Measurements from ENCODE around the gene ZNF609. TPM values are rescaled to one million over a fixed set of nuclear protein-coding genes. Genes with fewer than 3 reads are reported as not detected.
A peak's percentile ranks its signal among the peaks of the same experiment; 100 is the strongest.

Gene ZNF609
- total RNA-seq, 4 donors from 2014 or later: 38.3 to 53.7 (median 45.3) TPM

DNA sequence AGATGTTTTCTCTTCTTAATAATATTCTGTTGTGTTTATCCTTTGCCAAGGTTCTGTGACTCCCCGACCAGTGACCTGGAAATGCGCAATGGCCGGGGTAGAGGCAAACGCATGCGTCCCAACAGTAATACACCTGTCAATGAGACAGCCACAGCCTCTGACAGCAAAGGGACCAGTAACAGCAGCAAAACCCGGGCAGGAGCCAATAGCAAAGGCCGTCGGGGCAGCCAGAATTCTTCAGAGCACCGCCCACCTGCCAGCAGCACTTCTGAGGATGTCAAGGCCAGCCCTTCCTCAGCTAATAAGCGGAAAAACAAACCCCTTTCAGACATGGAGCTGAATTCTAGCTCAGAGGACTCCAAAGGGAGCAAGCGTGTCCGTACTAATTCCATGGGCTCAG is 213.5 kb downstream of the ZNF609 start:
- no peaks in the 10 kb centered on the region for H3K4me1 ChIP-seq
- H3K27ac ChIP-seq (replicated peaks in 1 of 4): no peak overlapping the region
- TF ChIP-seq POLR2A (IDR thresholded peaks at IDR 0.05; ENCODE audit: low read depth): no peak
- no peak for TF ChIP-seq POLR2AphosphoS5 (IDR thresholded peaks at IDR 0.05)
- TF ChIP-seq, protein P1, sequence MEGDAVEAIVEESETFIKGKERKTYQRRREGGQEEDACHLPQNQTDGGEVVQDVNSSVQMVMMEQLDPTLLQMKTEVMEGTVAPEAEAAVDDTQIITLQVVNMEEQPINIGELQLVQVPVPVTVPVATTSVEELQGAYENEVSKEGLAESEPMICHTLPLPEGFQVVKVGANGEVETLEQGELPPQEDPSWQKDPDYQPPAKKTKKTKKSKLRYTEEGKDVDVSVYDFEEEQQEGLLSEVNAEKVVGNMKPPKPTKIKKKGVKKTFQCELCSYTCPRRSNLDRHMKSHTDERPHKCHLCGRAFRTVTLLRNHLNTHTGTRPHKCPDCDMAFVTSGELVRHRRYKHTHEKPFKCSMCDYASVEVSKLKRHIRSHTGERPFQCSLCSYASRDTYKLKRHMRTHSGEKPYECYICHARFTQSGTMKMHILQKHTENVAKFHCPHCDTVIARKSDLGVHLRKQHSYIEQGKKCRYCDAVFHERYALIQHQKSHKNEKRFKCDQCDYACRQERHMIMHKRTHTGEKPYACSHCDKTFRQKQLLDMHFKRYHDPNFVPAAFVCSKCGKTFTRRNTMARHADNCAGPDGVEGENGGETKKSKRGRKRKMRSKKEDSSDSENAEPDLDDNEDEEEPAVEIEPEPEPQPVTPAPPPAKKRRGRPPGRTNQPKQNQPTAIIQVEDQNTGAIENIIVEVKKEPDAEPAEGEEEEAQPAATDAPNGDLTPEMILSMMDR (IDR thresholded peaks at IDR 0.05): no peak
- no peak for TF ChIP-seq EP300 (IDR thresholded peaks at IDR 0.05)
- H3K27me3 ChIP-seq: no peaks in the 10 kb centered on the region
- no peaks in the 10 kb centered on the region for H3K9me3 ChIP-seq
- H3K4me3 ChIP-seq: no peak overlapping the region
- DNase-seq (ENCODE audit: extremely low spot score): no peak
- intact Hi-C loops (cut with DNase I): no loop called here
- H3K36me3 ChIP-seq: peaks cover 20 to 57% (median 40%) of the 10 kb centered on the region in 4 donors
- WGBS: 90% methylated on average over 9 of the region's 12 CpGs

- intact Hi-C loops (cut with DNase I): no loop called here
- Histone ChIP-seq H3K27me3 (no peaks in the 10 kb centered on the region), H3K9me3 (no peaks in the 10 kb centered on the region), H3K27ac (replicated peaks in 1 of 4) (no peak overlapping the region), H3K4me1 (peaks cover 6 to 18% (median 11%) of the 10 kb centered on the region in 4 donors), H3K4me3 (no peak overlapping the region), H3K36me3 (peaks cover 32 to 94% (median 80%) of the 10 kb centered on the region in 4 donors)
- DNase-seq (ENCODE audit: extremely low spot score): no peak
- 84% methylated on average over 14 of the region's 14 CpGs for whole genome bisulfite sequencing
- TF ChIP-seq POLR2A (IDR thresholded peaks at IDR 0.05; ENCODE audit: low read depth) (no peak), EP300 (IDR thresholded peaks at IDR 0.05) (no peak), POLR2AphosphoS5 (IDR thresholded peaks at IDR 0.05) (no peak)
- TF ChIP-seq, protein P1 (IDR thresholded peaks at IDR 0.05): no peak
These were observed 217.9 kb downstream of the ZNF609 start for GRCh38 chr15:64678126-64678819.

GRCh38 chr15:64680097-64680496 is 219.7 kb downstream of the ZNF609 start:
- WGBS: 83% methylated on average over 1 of the region's 2 CpGs
- TF ChIP-seq POLR2AphosphoS5 (IDR thresholded peaks at IDR 0.05) (no peak), EP300 (IDR thresholded peaks at IDR 0.05) (no peak), POLR2A (IDR thresholded peaks at IDR 0.05; ENCODE audit: low read depth) (no peak)
- TF ChIP-seq, protein P1 (IDR thresholded peaks at IDR 0.05): no peak
- Histone ChIP-seq H3K9me3 (no peaks in the 10 kb centered on the region), H3K4me3 (no peak overlapping the region), H3K36me3 (peaks cover 33 to 97% (median 79%) of the 10 kb centered on the region in 4 donors), H3K27ac (replicated peaks in 1 of 4) (no peak overlapping the region), H3K27me3 (no peaks in the 10 kb centered on the region), H3K4me1 (peaks cover 6 to 22% (median 12%) of the 10 kb centered on the region in 4 donors)
- intact Hi-C loops (cut with DNase I): no loop called here
- DNase-seq (ENCODE audit: extremely low spot score): no peak

DNA sequence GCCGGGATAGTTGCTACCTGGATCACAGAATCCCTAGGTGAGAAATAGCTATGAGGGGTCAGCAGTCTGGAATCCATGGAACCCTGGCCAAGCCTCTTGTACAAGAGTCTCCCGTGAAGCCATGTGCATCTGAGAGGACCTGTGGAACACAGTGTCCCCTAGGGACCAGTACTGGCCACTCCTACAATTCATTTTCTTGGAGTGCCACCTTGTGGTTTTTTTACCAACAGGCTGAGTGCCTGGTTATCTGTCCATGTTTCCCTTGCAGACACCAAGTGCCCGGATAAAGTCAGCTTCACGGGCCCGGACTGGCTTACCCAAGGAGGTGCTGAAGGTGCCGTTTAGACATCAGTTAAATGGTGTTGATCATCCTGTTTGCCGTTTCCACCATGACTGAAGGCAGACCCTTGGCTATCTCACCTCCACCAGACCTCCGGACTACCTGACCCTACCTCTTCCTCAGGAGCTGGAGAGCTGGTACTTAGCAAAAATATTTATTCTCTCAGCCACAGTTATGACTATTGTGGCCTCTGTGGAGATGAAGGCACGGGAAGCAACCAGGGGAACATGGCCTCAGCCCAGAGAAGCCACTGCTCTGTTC is 221.1 kb downstream of the ZNF609 start:
- peak overlapping the region; percentile 15 to 45 (median 22) for H3K27ac ChIP-seq (replicated peaks in 1 of 4)
- WGBS: 56% methylated on average over 9 of the region's 9 CpGs
- intact Hi-C loops (cut with DNase I): no loop called here
- no peaks in the 10 kb centered on the region for H3K27me3 ChIP-seq
- no peaks in the 10 kb centered on the region for H3K9me3 ChIP-seq
- peaks cover 33 to 95% (median 75%) of the 10 kb centered on the region in 4 donors for H3K36me3 ChIP-seq
- H3K4me1 ChIP-seq: peaks cover 8 to 35% (median 19%) of the 10 kb centered on the region in 4 donors
- no peak overlapping the region for H3K4me3 ChIP-seq
- TF ChIP-seq POLR2A (IDR thresholded peaks at IDR 0.05; ENCODE audit: low read depth): no peak
- TF ChIP-seq EP300 (IDR thresholded peaks at IDR 0.05): no peak
- TF ChIP-seq POLR2AphosphoS5 (IDR thresholded peaks at IDR 0.05): peak; percentile 37 to 46
- TF ChIP-seq, protein P1 (IDR thresholded peaks at IDR 0.05): peak; percentile 75 to 85 (median 84)
- DNase-seq (ENCODE audit: extremely low spot score): no peak
